ENCODE results near the gene DTX3.

DNA sequence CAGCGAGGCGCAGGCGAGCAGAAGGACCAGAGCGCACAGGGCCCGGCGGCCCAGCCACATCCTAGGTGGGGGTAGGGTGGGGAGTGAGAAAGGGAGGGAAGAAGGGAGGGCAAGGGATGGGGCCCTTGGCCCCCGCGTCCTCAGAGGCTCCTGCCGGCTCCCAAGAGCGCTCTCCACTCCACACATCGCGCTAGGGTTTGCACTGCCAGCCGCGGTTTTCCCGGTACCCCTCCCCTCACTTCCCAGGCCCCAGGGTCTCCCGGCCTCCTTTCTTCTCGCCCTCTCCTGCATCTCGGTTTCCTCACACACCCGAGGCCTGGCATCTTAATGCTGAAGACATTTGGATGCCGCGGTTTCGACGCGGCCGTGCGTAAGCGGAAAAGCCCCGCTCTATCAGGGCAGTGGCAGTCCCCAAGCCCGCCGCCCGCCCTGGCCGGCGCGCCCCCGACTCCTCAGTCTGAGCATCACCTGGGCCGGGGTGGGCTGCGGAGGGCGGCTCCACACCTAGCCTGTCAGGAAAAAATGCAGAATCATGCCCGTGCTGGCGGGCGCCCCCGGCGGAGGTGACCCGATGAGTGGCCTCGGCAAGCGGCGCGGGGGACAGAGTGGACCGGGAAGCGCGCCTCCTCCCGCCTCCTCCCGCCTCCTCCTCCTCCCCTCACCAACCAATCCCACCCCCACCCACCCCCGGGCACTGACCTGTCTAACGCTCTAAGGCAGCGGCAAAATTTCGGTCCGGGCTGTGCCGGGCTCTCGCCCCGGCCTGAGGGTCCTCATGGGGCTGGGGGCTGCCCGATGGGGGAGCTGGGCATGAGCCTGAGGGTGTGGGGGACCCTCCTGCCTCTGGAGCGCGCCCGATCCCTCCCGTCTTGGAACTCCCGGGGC lies 27.7 kb downstream of the DTX3 start:
- TF ChIP-seq POU6F1 (CRISPR knock-in tag; IDR thresholded peaks at IDR 0.05; ENCODE audit: borderline replicate concordance, low read depth) (no peak), CSDC2 (CRISPR knock-in tag; IDR thresholded peaks at IDR 0.05) (no peak), ARNTL (CRISPR knock-in tag; IDR thresholded peaks at IDR 0.05; ENCODE audit: borderline replicate concordance, low read depth) (no peak), ZNF70 (CRISPR knock-in tag; IDR thresholded peaks at IDR 0.05) (no peak), ZFP30 (CRISPR knock-in tag; IDR thresholded peaks at IDR 0.05) (no peak), PATZ1 (CRISPR knock-in tag; IDR thresholded peaks at IDR 0.05; ENCODE audit: borderline replicate concordance) (no peak), CSRNP3 (CRISPR knock-in tag; IDR thresholded peaks at IDR 0.05) (no peak), OSR1 (CRISPR knock-in tag; IDR thresholded peaks at IDR 0.05) (no peak), ISL1 (CRISPR knock-in tag; IDR thresholded peaks at IDR 0.05) (no peak), ESRRG (CRISPR knock-in tag; IDR thresholded peaks at IDR 0.05) (no peak), ZC3H10 (CRISPR knock-in tag; IDR thresholded peaks at IDR 0.05) (no peak)
- TF ChIP-seq, protein P1, sequence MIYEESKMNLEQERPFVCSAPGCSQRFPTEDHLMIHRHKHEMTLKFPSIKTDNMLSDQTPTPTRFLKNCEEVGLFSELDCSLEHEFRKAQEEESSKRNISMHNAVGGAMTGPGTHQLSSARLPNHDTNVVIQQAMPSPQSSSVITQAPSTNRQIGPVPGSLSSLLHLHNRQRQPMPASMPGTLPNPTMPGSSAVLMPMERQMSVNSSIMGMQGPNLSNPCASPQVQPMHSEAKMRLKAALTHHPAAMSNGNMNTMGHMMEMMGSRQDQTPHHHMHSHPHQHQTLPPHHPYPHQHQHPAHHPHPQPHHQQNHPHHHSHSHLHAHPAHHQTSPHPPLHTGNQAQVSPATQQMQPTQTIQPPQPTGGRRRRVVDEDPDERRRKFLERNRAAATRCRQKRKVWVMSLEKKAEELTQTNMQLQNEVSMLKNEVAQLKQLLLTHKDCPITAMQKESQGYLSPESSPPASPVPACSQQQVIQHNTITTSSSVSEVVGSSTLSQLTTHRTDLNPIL (CRISPR knock-in tag; IDR thresholded peaks at IDR 0.05; ENCODE audit: low read depth) = no peak

All from SK-N-SH treated with all-trans-retinoic acid at 6 μM for 48 hours (cell line).